Posterior cingulate gyrus (tissue), 11 donors: ENCODE measurements around the gene RBL2.
"Not testable (repeated sequence)": the region's sequence is repeated elsewhere in the genome, so short reads cannot be mapped to it uniquely, and the experiment has no call there.

Source experiments
- DNase-seq, 10 donors: peaks; one replicate each; pipeline versions ENCODE4 v3.0.0 to v3.0.0-alpha.2; 2020 to 2021; ENCODE audit warnings: mixed read lengths in 3 of 10
- intact Hi-C: fragments of 100-400 bp; cut with DNase I; formaldehyde crosslinking; loops from one replicate; pipeline ENCODE4 v1.15.1; 2023

Gene RBL2

GRCh38 chr16:53529513-53529912, 95.2 kb downstream of the RBL2 start:
- intact Hi-C loops, result no loop called here

GRCh38 chr16:53530046-53530445, 95.8 kb downstream of the RBL2 start:
- intact Hi-C loops, result no loop called here
- DNase-seq, result no peak

More at GRCh38 chr16:53529513-53529912, 95.2 kb downstream of the RBL2 start:
- DNase-seq, result no peak

GRCh38 chr16:53530741-53531140, 96.5 kb downstream of the RBL2 start:
- DNase-seq, result no peak
- intact Hi-C loops, result no loop called here

- DNase-seq, result no peak
- intact Hi-C loops, result no loop called here
Observed at GRCh38 chr16:53534206-53534605, 99.9 kb downstream of the RBL2 start.

- no peak for DNase-seq
- intact Hi-C loops, result no loop called here
Observed at GRCh38 chr16:53537626-53538025, 103.4 kb downstream of the RBL2 start.

- DNase-seq, intact Hi-C loops: not testable (repeated sequence)
Observed at GRCh38 chr16:53539346-53539745, 105.1 kb downstream of the RBL2 start.

GRCh38 chr16:53539759-53540718, 105.8 kb downstream of the RBL2 start:
- intact Hi-C loops, result not testable (repeated sequence)
- peak in 1 of 10 donors; percentile 14 for DNase-seq
